Anterior cingulate cortex (tissue), 58 donors: ENCODE measurements around the gene LEMD2.

Source experiments
- DNase-seq, 58 donors: peaks; one replicate each; lab custom pipeline; 2025; lab: John Stamatoyannopoulos, UW

LEMD2 gene

GRCh38 chr6:33744895-33745546, 43.9 kb downstream of the LEMD2 start:
- DNase-seq: peak in 3 of 58 donors; percentile 12 to 52 (median 41)

GRCh38 chr6:33744001-33744848, 44.7 kb downstream of the LEMD2 start:
- peak in 55 of 58 donors; percentile 11 to 81 (median 51) for DNase-seq

- peak in 1 of 58 donors; percentile 13 for DNase-seq
Observed at GRCh38 chr6:33742837-33743236, 46.1 kb downstream of the LEMD2 start.

GRCh38 chr6:33742092-33742491, 46.8 kb downstream of the LEMD2 start:
- DNase-seq: no peak

- no peak for DNase-seq
Observed at GRCh38 chr6:33740794-33741193, 48.1 kb downstream of the LEMD2 start.

DNA sequence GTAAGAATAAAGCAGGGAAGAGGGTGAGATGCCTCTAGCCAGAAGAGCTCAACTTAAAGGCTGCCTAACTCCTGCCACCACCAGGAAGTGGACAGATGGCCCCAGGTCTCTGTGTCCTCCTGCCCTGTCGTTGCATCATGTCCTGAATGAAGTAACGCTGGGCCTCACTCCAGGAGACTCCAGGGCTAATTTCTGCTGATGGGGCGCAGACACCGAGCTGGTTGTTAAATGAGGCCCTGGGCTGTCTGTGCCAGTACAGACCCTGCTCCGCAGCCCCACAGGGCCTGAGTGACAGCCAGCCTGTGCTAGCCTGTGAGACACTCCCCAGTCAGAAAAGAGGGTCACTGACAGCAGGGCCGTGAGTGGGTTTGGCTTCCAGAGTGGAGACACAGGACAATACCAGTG, 48.7 kb downstream of the LEMD2 start:
- DNase-seq: no peak

DNA sequence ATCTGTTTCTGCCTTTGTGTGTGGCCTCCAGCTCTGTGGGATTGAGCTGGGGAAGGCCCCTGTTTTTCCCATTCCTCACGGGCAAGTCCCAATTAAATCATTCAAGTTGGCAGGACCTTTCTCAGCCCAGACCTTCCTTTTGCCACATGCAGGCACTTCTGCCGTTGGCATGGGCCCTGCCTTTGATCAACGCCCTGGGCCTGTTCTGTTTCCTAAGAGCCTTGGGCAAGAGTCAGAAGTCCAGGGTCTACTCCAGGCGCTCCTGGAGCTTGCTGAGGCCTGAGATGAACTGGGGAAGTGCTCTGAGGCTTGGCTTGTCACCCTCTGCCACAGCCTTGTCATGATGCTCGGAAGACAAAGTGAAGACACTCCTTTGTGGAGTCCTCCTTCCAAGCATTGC, 49.4 kb downstream of the LEMD2 start:
- DNase-seq: no peak

DNA sequence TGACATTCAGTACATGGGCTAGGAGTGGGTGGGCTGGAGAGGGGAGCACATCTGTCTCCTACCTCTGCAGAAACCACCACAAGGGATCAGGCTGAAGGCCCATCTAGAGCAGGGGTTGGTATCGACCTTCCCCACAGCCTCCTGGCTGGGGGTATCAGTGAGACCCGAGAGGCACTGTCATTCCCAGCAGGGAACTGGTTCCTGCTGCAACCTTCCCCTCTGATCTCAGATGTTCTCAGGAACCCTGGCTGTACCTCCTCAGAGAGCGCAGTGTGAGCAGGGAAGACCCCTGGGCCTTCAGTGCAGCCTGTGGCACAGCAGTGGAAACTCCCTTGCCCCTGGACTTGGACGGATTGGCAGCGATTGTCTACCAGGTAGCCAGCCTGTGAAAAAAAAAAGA, 50.1 kb downstream of the LEMD2 start:
- no peak for DNase-seq

DNA sequence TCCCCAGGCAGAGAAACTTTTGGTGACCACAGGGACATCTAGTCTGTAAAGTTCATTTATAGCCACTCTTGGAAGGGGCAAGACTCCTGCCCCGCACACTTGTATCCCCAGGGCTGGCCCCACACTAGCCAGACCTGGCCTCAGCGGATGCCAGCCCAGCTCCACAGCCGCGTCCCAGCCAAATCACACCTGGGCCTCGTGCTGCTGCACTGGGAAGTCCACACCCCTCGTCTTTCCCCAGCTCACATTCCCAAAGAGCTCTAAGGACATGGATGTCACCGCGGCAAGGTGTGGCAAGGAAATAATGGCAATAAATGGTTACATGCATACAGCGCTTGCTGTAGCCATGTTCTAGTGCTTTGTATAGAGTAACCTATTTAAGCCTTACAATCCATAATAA, 50.8 kb downstream of the LEMD2 start:
- DNase-seq: no peak

DNA sequence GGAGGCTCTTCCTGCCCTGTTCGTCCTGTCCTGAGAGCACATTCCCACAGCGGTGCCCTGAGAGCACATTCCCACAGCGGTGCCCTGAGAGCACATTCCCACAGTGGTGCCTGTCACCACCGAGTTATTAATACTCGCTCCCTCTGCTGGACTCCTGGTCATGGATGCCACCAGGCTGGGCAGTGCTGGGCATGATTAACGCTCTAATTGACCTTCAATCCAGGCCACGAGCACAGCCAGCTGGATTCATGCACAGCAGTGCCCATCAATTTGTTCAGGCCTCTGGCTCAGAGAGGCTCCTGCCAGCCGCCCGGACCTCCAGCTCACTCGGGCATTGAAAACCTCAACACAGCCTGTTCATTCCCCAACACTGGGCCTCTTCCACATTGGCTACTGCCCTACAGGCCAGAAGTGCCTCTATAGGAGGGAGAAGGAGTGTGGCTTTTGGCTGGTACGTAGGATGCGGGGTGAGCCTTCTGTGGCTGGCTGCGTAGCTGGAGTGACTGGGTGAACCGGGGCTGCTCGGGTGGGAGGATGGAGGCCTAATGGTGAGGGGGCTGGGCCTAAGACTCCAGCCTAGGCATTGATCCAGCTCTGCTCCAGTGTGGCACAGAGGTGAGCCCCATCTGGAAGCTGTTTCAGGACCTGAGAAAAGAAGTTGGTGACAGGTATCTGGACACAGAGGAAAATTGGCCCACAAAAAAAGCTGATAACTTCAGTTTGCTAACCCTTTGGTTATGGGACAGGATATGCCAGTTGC, 51.5 kb downstream of the LEMD2 start:
- peak in 5 of 58 donors; percentile 6 to 14 (median 11) for DNase-seq

- no peak for DNase-seq
Observed at GRCh38 chr6:33735216-33735615, 53.7 kb downstream of the LEMD2 start.

GRCh38 chr6:33733709-33734007, 55.3 kb downstream of the LEMD2 start:
- no peak for DNase-seq

- no peak for DNase-seq
Observed at GRCh38 chr6:33732817-33733708, 55.9 kb downstream of the LEMD2 start.

GRCh38 chr6:33732385-33732784, 56.5 kb downstream of the LEMD2 start:
- no peak for DNase-seq

DNA sequence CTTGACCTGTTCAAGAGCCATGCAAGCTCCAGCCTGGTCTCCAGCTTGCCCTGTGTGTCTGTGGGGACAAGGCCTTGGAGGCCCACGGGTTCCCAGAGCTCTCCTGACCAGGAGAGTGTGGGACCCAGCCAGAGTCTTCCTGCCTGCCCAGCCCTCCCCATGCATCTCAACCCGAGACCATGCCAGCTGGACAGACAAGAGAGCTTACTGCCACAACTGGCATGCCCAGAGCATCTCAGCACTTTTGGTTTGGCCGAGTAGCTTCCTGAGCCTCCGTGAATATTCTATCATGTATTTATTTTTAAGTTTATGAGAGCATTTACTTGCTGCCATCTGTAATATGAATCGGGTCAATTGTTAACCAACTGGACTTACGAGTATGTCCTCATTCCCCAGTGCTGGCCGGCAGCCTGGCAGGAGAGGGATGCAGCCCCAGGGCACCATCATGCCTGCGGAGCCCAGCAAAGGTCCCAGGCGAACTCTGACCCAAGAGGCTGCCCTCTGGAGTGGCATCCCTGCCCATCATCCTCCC, 57.1 kb downstream of the LEMD2 start:
- DNase-seq: no peak

DNA sequence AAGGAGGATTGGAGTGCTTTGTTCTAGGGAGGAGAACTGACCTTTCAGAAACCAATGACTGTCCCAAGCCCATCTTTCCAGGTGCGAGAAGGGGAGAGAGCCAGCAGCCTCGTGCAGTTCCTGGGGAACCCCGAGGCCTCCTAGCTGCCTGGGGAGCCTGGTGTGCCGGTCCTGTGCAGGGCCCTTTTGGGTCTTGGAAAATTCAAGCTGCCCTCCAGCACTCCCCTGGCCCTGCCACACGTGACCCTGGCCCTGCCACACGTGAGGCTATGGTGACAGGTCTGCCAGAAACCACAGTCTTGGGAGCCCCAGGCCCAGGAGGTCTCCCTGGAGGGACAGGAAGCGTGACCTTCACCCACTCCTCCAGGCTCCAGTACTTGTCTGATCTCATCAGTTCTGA, 57.9 kb downstream of the LEMD2 start:
- DNase-seq: no peak

- DNase-seq: peak in 1 of 58 donors; percentile 43
Observed at GRCh38 chr6:33730611-33731010, 58.3 kb downstream of the LEMD2 start.

- no peak for DNase-seq
Observed at GRCh38 chr6:33729059-33729458, 59.9 kb downstream of the LEMD2 start.

DNA sequence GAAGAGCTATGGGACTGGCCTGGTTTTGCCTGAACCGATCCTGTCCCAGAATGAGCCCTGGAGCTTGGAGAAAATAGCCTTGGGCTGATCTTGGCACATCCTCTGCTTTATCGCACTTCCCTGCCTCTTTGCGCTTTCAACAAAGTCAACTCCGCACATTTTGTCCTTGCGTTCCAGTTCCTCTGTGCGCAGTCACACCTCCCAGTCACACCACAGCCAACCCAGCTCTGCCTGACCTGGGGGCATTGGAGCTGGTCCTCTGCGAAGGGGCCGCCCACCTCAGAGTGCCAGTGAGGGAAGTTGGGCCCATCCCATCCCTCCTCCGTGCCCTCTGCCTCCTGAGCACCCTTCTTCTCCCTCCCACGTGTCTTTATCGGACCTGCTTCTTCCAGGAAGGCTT, 60.5 kb downstream of the LEMD2 start:
- DNase-seq: no peak

DNA sequence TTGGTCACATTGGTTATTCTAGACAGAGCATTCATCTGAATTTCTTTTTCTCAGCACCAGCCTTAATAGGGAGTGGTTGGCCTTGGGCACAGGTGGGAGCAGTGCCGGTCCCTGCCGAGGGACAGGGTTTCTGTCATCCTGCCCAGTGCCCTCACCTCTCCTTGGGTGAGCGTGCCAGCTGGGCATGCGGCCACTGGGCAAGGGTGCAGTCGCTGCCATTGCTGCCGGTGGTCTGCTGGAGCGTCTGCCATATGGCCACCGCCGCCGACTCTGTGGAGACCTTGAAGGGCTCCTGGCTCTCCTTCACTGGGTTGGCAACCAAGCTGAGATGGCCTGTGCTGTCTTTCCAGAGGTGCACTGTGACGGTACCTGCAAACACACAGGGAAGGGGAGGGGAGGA, 61.0 kb downstream of the LEMD2 start:
- DNase-seq: peak in 3 of 58 donors; percentile 18 to 47 (median 22)
